ENCODE data around the gene GNB1. TPM values are rescaled to one million over a fixed set of nuclear protein-coding genes. Genes with fewer than 3 reads are reported as not detected.

The GNB1 gene
- total RNA-seq, 1 donor from 2014 or later, result 427 TPM

GRCh38 chr1:1898246-1898933, 7.5 kb upstream of the GNB1 start:
- peaks cover 14% of the 10 kb centered on the region for H3K4me1 Mint-ChIP-seq (ENCODE audit: unreplicated experiment)
- DNase-seq (ENCODE audit: low spot score), result no peak
- TF ChIP-seq CTCF (IDR thresholded peaks at IDR 0.05; ENCODE audit: unreplicated experiment), result no peak
- H3K4me3 Mint-ChIP-seq (ENCODE audit: unreplicated experiment), result no peak overlapping the region
- H3K27me3 Mint-ChIP-seq (ENCODE audit: unreplicated experiment), result peaks cover 3% of the 10 kb centered on the region
- H3K36me3 Mint-ChIP-seq (ENCODE audit: low read depth, unreplicated experiment), result no peaks in the 10 kb centered on the region
- H3K9me3 Mint-ChIP-seq (ENCODE audit: unreplicated experiment), result no peaks in the 10 kb centered on the region
- no peak overlapping the region for H3K27ac Mint-ChIP-seq (ENCODE audit: unreplicated experiment)

GRCh38 chr1:1895456-1896336, 4.8 kb upstream of the GNB1 start:
- no peaks in the 10 kb centered on the region for H3K9me3 Mint-ChIP-seq (ENCODE audit: unreplicated experiment)
- H3K4me3 Mint-ChIP-seq (ENCODE audit: unreplicated experiment), result no peak overlapping the region
- no peak for DNase-seq (ENCODE audit: low spot score)
- H3K27me3 Mint-ChIP-seq (ENCODE audit: unreplicated experiment), result peaks cover 13% of the 10 kb centered on the region
- H3K36me3 Mint-ChIP-seq (ENCODE audit: low read depth, unreplicated experiment), result no peaks in the 10 kb centered on the region
- peaks cover 20% of the 10 kb centered on the region for H3K4me1 Mint-ChIP-seq (ENCODE audit: unreplicated experiment)
- no peak for TF ChIP-seq CTCF (IDR thresholded peaks at IDR 0.05; ENCODE audit: unreplicated experiment)
- H3K27ac Mint-ChIP-seq (ENCODE audit: unreplicated experiment), result no peak overlapping the region

GRCh38 chr1:1895060-1895418, 4.2 kb upstream of the GNB1 start:
- TF ChIP-seq CTCF (IDR thresholded peaks at IDR 0.05; ENCODE audit: unreplicated experiment), result no peak
- no peak overlapping the region for H3K27ac Mint-ChIP-seq (ENCODE audit: unreplicated experiment)
- no peak overlapping the region for H3K4me3 Mint-ChIP-seq (ENCODE audit: unreplicated experiment)

GRCh38 chr1:1894354-1895059, 3.6 kb upstream of the GNB1 start:
- Mint-ChIP-seq H3K4me3 (ENCODE audit: unreplicated experiment) (no peak overlapping the region), H3K27ac (ENCODE audit: unreplicated experiment) (no peak overlapping the region), H3K36me3 (ENCODE audit: low read depth, unreplicated experiment) (no peaks in the 10 kb centered on the region), H3K27me3 (ENCODE audit: unreplicated experiment) (peaks cover 17% of the 10 kb centered on the region), H3K4me1 (ENCODE audit: unreplicated experiment) (peaks cover 20% of the 10 kb centered on the region), H3K9me3 (ENCODE audit: unreplicated experiment) (no peaks in the 10 kb centered on the region)
- no peak for TF ChIP-seq CTCF (IDR thresholded peaks at IDR 0.05; ENCODE audit: unreplicated experiment)
- no peak for DNase-seq (ENCODE audit: low spot score)

More at GRCh38 chr1:1895060-1895418, 4.2 kb upstream of the GNB1 start:
- no peak for DNase-seq (ENCODE audit: low spot score)
- Mint-ChIP-seq H3K36me3 (ENCODE audit: low read depth, unreplicated experiment) (no peaks in the 10 kb centered on the region), H3K9me3 (ENCODE audit: unreplicated experiment) (no peaks in the 10 kb centered on the region), H3K27me3 (ENCODE audit: unreplicated experiment) (peaks cover 13% of the 10 kb centered on the region), H3K4me1 (ENCODE audit: unreplicated experiment) (peaks cover 20% of the 10 kb centered on the region)

Data from endothelial cell (in vitro differentiated cells).